B cell (primary cell): Measurements from ENCODE around the gene ZNF587B. TPM values are rescaled to one million over a fixed set of nuclear protein-coding genes. Genes with fewer than 3 reads are reported as not detected.
"Not testable (repeated sequence)": the region's sequence is repeated elsewhere in the genome, so short reads cannot be mapped to it uniquely, and the experiment has no call there.

Source experiments
- ATAC-seq: fragments of 200-7000 bp; cut with Tn5 transposase; one replicate; pipeline ENCODE4 v1.10.0; 2021; ENCODE audit warnings: low read depth, mild to moderate bottlenecking, moderate number of reproducible peaks, moderate library complexity
- CTCF ChIA-PET: fragments of 350-600 bp; sonication (Branson Sonifier 250); formaldehyde crosslinking; loops from one replicate; lab custom pipeline; 2021; ENCODE audit warnings: antibody characterized with exemption, inconsistent platforms; lab: Charles Lee
- POLR2A ChIA-PET: fragments of 350-600 bp; sonication (Branson Sonifier 250); formaldehyde crosslinking; loops from one replicate; lab custom pipeline; 2021; ENCODE audit warnings: antibody characterized with exemption; lab: Charles Lee
- DNase-seq: peaks from one replicate; pipeline ENCODE4 v3.0.0; 2013
- H2AFZ ChIP-seq: 2 replicates; pipeline ENCODE4 v1.6.1; 2012; ENCODE audit warnings: mild to moderate bottlenecking, low read depth, low read length; ENCODE audit not compliant: insufficient read depth, poor library complexity, severe bottlenecking
- H3K27ac ChIP-seq, 2 donors: 1 replicate in 1 of 2; 2 replicates in 1 of 2; pipeline ENCODE4 v1.5.1; 2012 to 2013; ENCODE audit warnings: low read length in 2 of 2, mild to moderate bottlenecking in 2 of 2, moderate library complexity in 1 of 2
- H3K27me3 ChIP-seq, 4 experiments: fragments of 200-600 bp in 1 of 4; sonication (generic) in 1 of 4; replicated peaks in 1 of 4; 1 replicate in 2 of 4; 2 replicates in 2 of 4; pipeline versions ENCODE4 v1.6.1 to v1.7.0; 2013 to 2016; ENCODE audit warnings: low read length in 3 of 4, mild to moderate bottlenecking in 2 of 4, mixed read lengths in 1 of 4, moderate library complexity in 1 of 4; ENCODE audit not compliant: insufficient read depth in 4 of 4, control insufficient read depth in 3 of 4; ENCODE audit errors: control extremely low read depth in 1 of 4
- H3K36me3 ChIP-seq, 2 experiments: replicated peaks in 1 of 2; 1 replicate in 1 of 2; 2 replicates in 1 of 2; pipeline versions ENCODE4 v1.6.1 to v1.7.1; 2013; ENCODE audit warnings: low read length in 1 of 2; ENCODE audit not compliant: insufficient read depth in 2 of 2, control insufficient read depth in 1 of 2; ENCODE audit errors: control extremely low read depth in 1 of 2, extremely low read depth in 1 of 2
- H3K4me1 ChIP-seq, 2 donors: fragments of 200-600 bp in 1 of 2; sonication (generic) in 1 of 2; 1 replicate in 1 of 2; 2 replicates in 1 of 2; pipeline versions ENCODE4 v1.5.1 to v1.6.1; 2013 to 2017; ENCODE audit warnings: low read length in 2 of 2; ENCODE audit not compliant: control insufficient read depth in 2 of 2, insufficient read depth in 2 of 2
- H3K4me2 ChIP-seq: replicated peaks from 2 replicates; pipeline ENCODE3; 2012; ENCODE audit warnings: mild to moderate bottlenecking, low read depth, low read length; ENCODE audit not compliant: poor library complexity, severe bottlenecking
- H3K4me3 ChIP-seq, 5 experiments: fragments of 200-600 bp in 1 of 5; sonication (generic) in 1 of 5; 1 replicate in 3 of 5; 2 replicates in 2 of 5; pipeline versions ENCODE4 v1.5.1 to v1.7.0; 2011 to 2016; ENCODE audit warnings: low read length in 4 of 5, mild to moderate bottlenecking in 4 of 5, low read depth in 2 of 5, control low read depth in 1 of 5, moderate library complexity in 1 of 5; ENCODE audit not compliant: insufficient read depth in 1 of 5; ENCODE audit errors: control extremely low read depth in 1 of 5, extremely low read depth in 1 of 5
- H3K79me2 ChIP-seq: fragments of 200-600 bp; sonication (generic); one replicate; pipeline ENCODE4 v1.6.0; 2016; ENCODE audit warnings: low read length; ENCODE audit not compliant: control insufficient read depth, insufficient read depth
- H3K9ac ChIP-seq: fragments of 200-600 bp; sonication (generic); 2 replicates; pipeline ENCODE4 v1.6.1; 2017; ENCODE audit warnings: mild to moderate bottlenecking, low read length, moderate library complexity
- H3K9me3 ChIP-seq, 3 donors: one replicate each; pipeline versions ENCODE4 v1.6.1 to v1.7.1; 2013; ENCODE audit warnings: low read length in 2 of 3; ENCODE audit not compliant: control insufficient read depth in 2 of 3, insufficient read depth in 1 of 3; ENCODE audit errors: control extremely low read depth in 1 of 3
- H4K20me1 ChIP-seq: 2 replicates; pipeline ENCODE4 v1.6.0; 2012; ENCODE audit warnings: mild to moderate bottlenecking, low read length; ENCODE audit not compliant: insufficient read depth, control insufficient read depth, poor library complexity, severe bottlenecking
- H3K27ac Mint-ChIP-seq: one replicate; pipeline ENCODE4 v1.8.0; 2021; ENCODE audit warnings: mixed read lengths
- H3K27me3 Mint-ChIP-seq: one replicate; pipeline ENCODE4 v1.8.0; 2021; ENCODE audit warnings: mixed read lengths
- H3K4me1 Mint-ChIP-seq: one replicate; pipeline ENCODE4 v1.8.0; 2021; ENCODE audit warnings: mixed read lengths
- H3K4me3 Mint-ChIP-seq: one replicate; pipeline ENCODE4 v1.8.0; 2021; ENCODE audit warnings: mixed read lengths
- H3K9me3 Mint-ChIP-seq: one replicate; pipeline ENCODE4 v1.8.0; 2022; ENCODE audit warnings: mixed read lengths; ENCODE audit not compliant: insufficient read depth
- WGBS: methylation state at CpG from one replicate; pipeline ENCODE4 v1.1.5; 2013; ENCODE audit warnings: missing lambda C conversion rate; ENCODE audit not compliant: insufficient coverage; 5-methylcytosine and 5-hydroxymethylcytosine counted together
- intact Hi-C: fragments of 100-400 bp; cut with micrococcal nuclease; formaldehyde crosslinking; loops from one replicate; pipeline ENCODE4 v1.10.0; 2022
- polyA plus RNA-seq: library from polyadenylated mRNA; depleted of rRNA; stranded (reverse); fragments of >200 nt; gene quantifications from 2 replicates; pipeline ENCODE4 v1.2.3, GENCODE V29; 2012
- total RNA-seq, 2 donors: library from RNA; stranded (reverse); fragments of 120-200 nt in 1 of 2; gene quantifications; 1 replicate in 1 of 2; 2 replicates in 1 of 2; pipeline versions ENCODE4 v1.2.3 to v1.2.4, GENCODE V29; 2013 to 2022

Gene ZNF587B
- total and polyA plus RNA-seq, 2 donors (not counting 1 experiment from before 2014, with no cell fraction given): 9.9 to 29.1 TPM

DNA sequence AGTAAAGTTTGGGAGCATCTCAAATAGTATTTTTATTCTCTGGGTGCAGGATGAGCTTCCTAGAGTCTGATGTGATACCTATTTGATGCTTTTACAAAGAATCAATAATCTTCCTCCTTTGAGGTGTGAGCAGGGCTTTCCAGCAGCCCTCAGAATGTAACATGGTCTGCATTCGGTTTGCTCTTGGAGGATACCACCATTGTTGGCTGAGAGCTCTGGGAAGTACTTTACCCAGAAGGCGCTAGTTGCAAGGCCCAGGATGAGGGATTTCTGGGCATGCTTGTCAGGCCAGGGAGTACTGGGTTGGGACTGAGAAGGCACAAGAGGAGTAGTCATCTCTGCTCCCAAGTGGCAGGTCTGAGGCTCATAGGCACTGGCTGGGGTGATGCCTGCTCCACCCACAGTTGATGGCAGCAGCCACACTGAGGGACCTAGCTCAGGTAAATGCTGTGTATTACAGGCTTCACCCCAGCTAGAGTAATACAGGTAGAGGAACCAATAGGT lies 19.1 kb downstream of the ZNF587B start:
- Mint-ChIP-seq H3K4me1 (peaks cover 22% of the 10 kb centered on the region), H3K4me3 (peak overlapping the region; percentile 97), H3K27ac (peak overlapping the region; percentile 94)
- ATAC-seq, H3K9ac ChIP-seq, H3K9me3 ChIP-seq, H3K36me3 ChIP-seq, H3K4me2 ChIP-seq, H3K27me3 ChIP-seq, H3K9me3 Mint-ChIP-seq, H4K20me1 ChIP-seq, DNase-seq, H3K27me3 Mint-ChIP-seq, CTCF ChIA-PET: not testable (repeated sequence)
- Histone ChIP-seq H3K79me2 (peaks cover 48% of the 10 kb centered on the region), H3K4me1 (peaks cover 7 to 16% of the 10 kb centered on the region in 2 donors), H3K4me3 (peak overlapping the region in 3 of 5 experiments; percentile 74 to 95 (median 83)), H2AFZ (peak overlapping the region; percentile 84), H3K27ac (peak overlapping the region; percentile 27 to 93)
- intact Hi-C loops: loop anchor here (1.0 to 5.0 kb wide), 3 partner anchors 102 to 414 kb away; partner anchors contain the start of genes ZNF530, ZNF749 and ZNF776
- 100% methylated on average over 2 of the region's 2 CpGs for WGBS
- POLR2A ChIA-PET: interaction anchor here (0.6 to 1.0 kb wide), 6 partner anchors 34 to 1535 kb away, joined by 3 to 5 read pairs (median 4); partner anchors contain the start of genes ZNF417, ZNF552 and ZSCAN5A

DNA sequence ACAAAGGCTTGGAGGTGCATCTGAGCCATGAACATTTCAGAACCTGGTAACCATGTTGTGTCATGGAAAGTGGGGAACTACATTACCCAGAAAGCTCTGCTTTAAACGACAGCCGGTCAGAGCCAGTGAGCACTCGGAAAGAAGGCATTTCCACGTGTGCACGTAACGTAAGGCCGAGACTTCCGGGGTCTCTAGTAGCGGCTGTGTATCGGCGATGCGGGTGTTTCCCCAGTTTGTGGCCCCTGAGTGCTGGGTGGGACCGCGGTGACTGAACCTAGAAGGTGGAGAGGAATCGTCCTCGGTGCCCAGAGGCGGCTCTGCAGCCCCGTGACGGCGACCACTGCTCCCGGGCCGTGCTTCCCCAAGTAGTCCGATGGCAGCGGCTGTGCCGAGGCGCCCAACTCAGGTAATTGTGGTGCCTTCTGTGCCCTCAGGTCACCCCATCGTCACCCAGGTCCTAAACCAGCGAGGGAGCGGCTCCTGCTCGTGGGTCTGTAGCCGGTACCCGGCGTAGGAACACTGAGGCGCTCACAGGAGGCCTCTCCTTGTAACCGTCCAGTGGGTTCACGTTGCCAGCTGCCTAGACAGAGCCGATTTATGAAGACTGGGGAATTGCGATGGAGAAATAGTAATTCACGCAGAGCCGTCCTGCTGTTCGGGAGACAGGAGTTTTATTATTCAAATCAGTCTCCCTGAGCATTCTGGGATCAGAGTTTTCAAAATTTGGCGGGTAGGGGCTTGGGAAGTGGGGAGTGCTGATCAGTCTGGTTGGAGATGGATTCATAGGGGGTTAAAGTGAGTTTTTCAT lies 19.8 kb downstream of the ZNF587B start, which contains the start of gene ZNF587:
ZNF587 (plus strand) TSS at position 194 of the 808 bp plus-strand sequence; CDS start at position 374, 180 bp downstream.
- peaks cover 44% of the 10 kb centered on the region for H3K79me2 ChIP-seq
- peak within 1 kb of the TSS; percentile 84 for H2AFZ ChIP-seq

More for the DNA sequence above, 19.8 kb downstream of the ZNF587B start, which contains the start of gene ZNF587:
- H3K4me2 ChIP-seq: peak within 1 kb of the TSS; percentile 89
- peak; percentile 90 for DNase-seq
- 0% methylated on average over 40 of the region's 42 CpGs for WGBS
- peak within 1 kb of the TSS; percentile 97 for H3K4me3 Mint-ChIP-seq
- POLR2A ChIA-PET: interaction anchor here (0.6 to 1.0 kb wide), 7 partner anchors 35 to 1535 kb away, joined by 3 to 5 read pairs (median 3); partner anchors contain the start of genes ZNF417, ZNF552 and ZSCAN5A
- H3K9me3 ChIP-seq, H3K36me3 ChIP-seq, H4K20me1 ChIP-seq, H3K27me3 ChIP-seq, CTCF ChIA-PET, H3K27me3 Mint-ChIP-seq, H3K9me3 Mint-ChIP-seq: not testable (repeated sequence)
- peak within 1 kb of the TSS; percentile 77 to 93 for H3K27ac ChIP-seq
- H3K27ac Mint-ChIP-seq: peak within 1 kb of the TSS; percentile 94
- peak within 1 kb of the TSS; percentile 97 for H3K9ac ChIP-seq
- ATAC-seq: peak; percentile 99
- H3K4me1 ChIP-seq: peaks cover 7 to 16% of the 10 kb centered on the region in 2 donors
- H3K4me3 ChIP-seq: peak within 1 kb of the TSS; percentile 26 to 95 (median 76)
- H3K4me1 Mint-ChIP-seq: peaks cover 22% of the 10 kb centered on the region
- intact Hi-C loops: loop anchor here (1.0 to 5.0 kb wide), 4 partner anchors 37 to 415 kb away; partner anchors contain the start of genes ZNF530, ZNF749, ZNF776 and ZNF814
